HepG2 (cell line): ENCODE results near the gene C1QL4. TPM values are rescaled to one million over a fixed set of nuclear protein-coding genes. Genes with fewer than 3 reads are reported as not detected.
A peak's percentile ranks its signal among the peaks of the same experiment; 100 is the strongest.

Experiments
- ATAC-seq: fragments of 200-7000 bp; cut with Tn5 transposase; 3 replicates; pipeline ENCODE4 v1.9.1; 2020; ENCODE audit warnings: mild to moderate bottlenecking, moderate library complexity
- BruUV-seq: library from RNA; stranded (reverse); fragments of 400-500 nt; replicated peaks from 2 replicates; lab custom pipeline; 2021; lab: Mats Ljungman, UMichigan
- CTCF ChIA-PET: fragments of 300-600 bp; formaldehyde crosslinking; extraction: SDS; loops from one replicate; lab custom pipeline; 2021; ENCODE audit warnings: low total read pairs, inconsistent platforms, low intra/inter-chr PET ratio; lab: Yijun Ruan, JAX
- POLR2A ChIA-PET: fragments of 350-600 bp; sonication (Branson Sonifier 250); formaldehyde crosslinking; loops from one replicate; lab custom pipeline; 2020; ENCODE audit warnings: antibody characterized with exemption, inconsistent platforms; lab: Yijun Ruan, JAX
- DNase-seq: peaks from one replicate; pipeline ENCODE4 v3.0.0-alpha.2; 2015; ENCODE audit warnings: low spot score
- FAIRE-seq: peaks from 3 replicates; lab custom pipeline; 2011; peaks lifted over from hg19 to GRCh38; lab: Jason Lieb, UNC
- H2AFZ ChIP-seq: one replicate; pipeline ENCODE4 v1.6.1; 2011; ENCODE audit warnings: low read length, inconsistent platforms
- H3K27ac ChIP-seq: fragments of 300-600 bp; 3 replicates; pipeline ENCODE4 v1.8.0; 2011; ENCODE audit warnings: mixed run types, mild to moderate bottlenecking, mixed read lengths, low read length, inconsistent platforms; ENCODE audit not compliant: insufficient read depth; ENCODE audit errors: extremely low read length
- H3K27me3 ChIP-seq, 2 experiments: fragments of 200-600 bp in 1 of 2; 2 replicates in 1 of 2; 3 replicates in 1 of 2; pipeline versions ENCODE4 v1.6.0 to v1.8.0; 2011; ENCODE audit warnings: low read length in 2 of 2, mild to moderate bottlenecking in 2 of 2, moderate library complexity in 2 of 2, inconsistent platforms in 1 of 2; ENCODE audit not compliant: insufficient read depth in 2 of 2, control insufficient read depth in 1 of 2
- H3K36me3 ChIP-seq, 2 experiments: fragments of 200-600 bp in 1 of 2; replicated peaks in 1 of 2; 2 replicates in 1 of 2; 3 replicates in 1 of 2; pipeline versions ENCODE4 v1.5.1 to v1.8.0; 2011; ENCODE audit warnings: low read length in 2 of 2, inconsistent platforms in 1 of 2; ENCODE audit not compliant: insufficient read depth in 2 of 2, control insufficient read depth in 1 of 2
- H3K4me1 ChIP-seq: 2 replicates; pipeline ENCODE4 v1.5.1; 2012; ENCODE audit warnings: low read length, inconsistent platforms; ENCODE audit not compliant: insufficient read depth
- H3K4me2 ChIP-seq: 2 replicates; pipeline ENCODE4 v1.6.0; 2011; ENCODE audit warnings: low read depth, low read length, inconsistent platforms
- H3K4me3 ChIP-seq, 3 experiments: fragments of 200-600 bp in 1 of 3; sonication (generic), shearing (Covaris generic) in 1 of 3; replicated peaks in 1 of 3; 2 replicates each; pipeline ENCODE4 v1.5.1; 2011 to 2016; ENCODE audit warnings: low read length in 3 of 3, inconsistent platforms in 2 of 3, low read depth in 2 of 3, mild to moderate bottlenecking in 2 of 3, control low read depth in 1 of 3, mixed read lengths in 1 of 3; ENCODE audit not compliant: insufficient read depth in 1 of 3
- H3K79me2 ChIP-seq: one replicate; pipeline ENCODE4 v1.6.1; 2011; ENCODE audit warnings: low read length, inconsistent platforms; ENCODE audit not compliant: insufficient read depth
- H3K9ac ChIP-seq: 2 replicates; pipeline ENCODE4 v1.6.0; 2011; ENCODE audit warnings: mild to moderate bottlenecking, low read depth, low read length, inconsistent platforms; ENCODE audit not compliant: insufficient read depth
- H3K9me3 ChIP-seq: 2 replicates; pipeline ENCODE4 v1.5.1; 2012; ENCODE audit warnings: mild to moderate bottlenecking, low read length
- H4K20me1 ChIP-seq: 2 replicates; pipeline ENCODE4 v1.6.0; 2011; ENCODE audit warnings: inconsistent platforms, mild to moderate bottlenecking, low read length, moderate library complexity; ENCODE audit not compliant: insufficient read depth
- DRAP1 ChIP-seq: IDR thresholded peaks from 2 replicates; pipeline ENCODE4 v1.6.1; 2016; ENCODE audit warnings: missing genetic modification reagents, missing compliant biosample characterization
- ERF ChIP-seq: IDR thresholded peaks from 2 replicates; pipeline ENCODE4 v1.6.1; 2018; ENCODE audit warnings: missing biosample characterization, missing genetic modification reagents
- KAT7 ChIP-seq: IDR thresholded peaks from 2 replicates; pipeline ENCODE4 v1.6.1; 2018; ENCODE audit warnings: borderline replicate concordance, missing compliant biosample characterization
- MXD4 ChIP-seq: IDR thresholded peaks from 2 replicates; pipeline ENCODE4 v1.6.1; 2016; ENCODE audit warnings: mild to moderate bottlenecking, missing biosample characterization, missing genetic modification reagents
- NR1H2 ChIP-seq: sonication (generic); formaldehyde crosslinking; IDR thresholded peaks from 2 replicates; pipeline ENCODE4 v1.8.1; 2022; ENCODE audit warnings: low read depth, missing genetic modification reagents, borderline replicate concordance
- NR2C2 ChIP-seq: sonication (generic); formaldehyde crosslinking; IDR thresholded peaks from 2 replicates; pipeline ENCODE4 v1.4.0; 2020; ENCODE audit warnings: missing genetic modification reagents, mild to moderate bottlenecking, moderate library complexity, borderline replicate concordance
- PHF21A ChIP-seq: sonication (generic); formaldehyde crosslinking; IDR thresholded peaks from 2 replicates; pipeline ENCODE4 v1.5.0; 2020; ENCODE audit warnings: mild to moderate bottlenecking, missing genetic modification reagents
- SPEN ChIP-seq: sonication (generic); formaldehyde crosslinking; IDR thresholded peaks from 2 replicates; pipeline ENCODE4 v1.5.1; 2020; ENCODE audit warnings: low read depth, mild to moderate bottlenecking, missing genetic modification reagents
- ZFP82 ChIP-seq: sonication (generic); formaldehyde crosslinking; IDR thresholded peaks from 2 replicates; pipeline ENCODE4 v1.5.1; 2020; ENCODE audit warnings: mild to moderate bottlenecking, missing genetic modification reagents, borderline replicate concordance
- ZNF230 ChIP-seq: sonication (generic); formaldehyde crosslinking; IDR thresholded peaks from 2 replicates; pipeline ENCODE4 v1.4.0; 2020; ENCODE audit warnings: mild to moderate bottlenecking, missing genetic modification reagents
- ZNF567 ChIP-seq: sonication (generic); formaldehyde crosslinking; IDR thresholded peaks from 2 replicates; pipeline ENCODE4 v1.8.1; 2023; ENCODE audit warnings: mild to moderate bottlenecking, missing genetic modification reagents, borderline replicate concordance
- ZSCAN22 ChIP-seq: sonication (generic); formaldehyde crosslinking; IDR thresholded peaks from 2 replicates; pipeline ENCODE4 v1.4.0; 2020; ENCODE audit warnings: mild to moderate bottlenecking, missing genetic modification reagents
- WGBS: methylation state at CpG from one replicate; pipeline ENCODE4 v1.1.6; 2017; ENCODE audit warnings: low lambda C conversion rate; 5-methylcytosine and 5-hydroxymethylcytosine counted together
- in situ Hi-C: cut with HindIII; loops from 2 replicates; pipeline ENCODE4 v1.10.0; 2017; ENCODE audit warnings: low pct_unique_long_range_greater_than_20kb; ENCODE audit not compliant: extremely low pct_ligation_motif_present
- intact Hi-C: fragments of 100-400 bp; cut with micrococcal nuclease; formaldehyde crosslinking; loops from one replicate; pipeline ENCODE4 v1.10.0; 2022; ENCODE audit not compliant: unreplicated experiment
- polyA plus RNA-seq, 8 experiments: library from polyadenylated mRNA; depleted of rRNA in 3 of 8; stranded (reverse) in 7 of 8; unstranded in 1 of 8; fragments of >200 nt; fragmentation: Illumina TruSeq in 4 of 8; extraction: Trizol in 4 of 8; gene quantifications; 2 replicates each; pipeline versions ENCODE4 v1.2.1 to v1.2.3, GENCODE V29; 2011 to 2016; ENCODE audit warnings: low read depth in 4 of 8, missing spikeins in 1 of 8, mixed read lengths in 1 of 8; ENCODE audit not compliant: insufficient read depth in 1 of 8
- total RNA-seq, 5 experiments: library from RNA; depleted of rRNA; stranded (reverse); fragments of >200 nt; fragmentation: Illumina TruSeq; extraction: Trizol; gene quantifications; 2 replicates each; pipeline ENCODE4 v1.2.3, GENCODE V29; 2016; ENCODE audit warnings: low read depth in 1 of 5
- TF ChIP-seq, protein P1 (sequence below): sonication (generic); formaldehyde crosslinking; IDR thresholded peaks from 2 replicates; pipeline ENCODE4 v1.8.0; 2022; ENCODE audit warnings: mild to moderate bottlenecking, missing genetic modification reagents; ENCODE audit not compliant: insufficient replicate concordance
- TF ChIP-seq, protein P2 (sequence below): sonication (generic); formaldehyde crosslinking; conservative IDR thresholded peaks from 2 replicates; pipeline ENCODE4 v1.8.0; 2022; ENCODE audit warnings: missing genetic modification reagents
- TF ChIP-seq, protein P3 (sequence below): sonication (generic); formaldehyde crosslinking; IDR thresholded peaks from 2 replicates; pipeline ENCODE4 v1.8.0; 2023; ENCODE audit warnings: mild to moderate bottlenecking, missing genetic modification reagents

The C1QL4 gene
- total and polyA plus RNA-seq, 2 of the 13 experiments (the other 11 are each of a cell fraction or from before 2014, with no cell fraction given), result 0.03 TPM; not detected in 1

DNA sequence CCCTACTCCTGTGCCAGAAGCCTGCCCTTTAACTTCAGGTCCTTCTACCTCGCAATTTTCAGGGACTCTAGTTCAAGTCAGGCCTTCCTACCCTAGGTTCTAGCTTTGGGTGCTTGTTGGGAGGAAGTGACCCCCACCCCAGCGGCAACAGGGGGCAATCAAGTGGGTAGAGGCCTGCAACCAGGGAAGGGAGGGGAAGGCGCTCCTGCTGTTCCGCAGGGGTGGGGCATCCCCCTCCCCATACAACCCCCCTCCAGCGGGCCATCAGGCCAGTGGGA is 42.2 kb downstream of the C1QL4 start:
- Histone ChIP-seq H3K4me1 (peaks cover 16% of the 10 kb centered on the region), H3K9ac (no peak overlapping the region), H3K9me3 (no peaks in the 10 kb centered on the region), H2AFZ (no peak overlapping the region), H3K27me3 (peaks cover 16 to 70% of the 10 kb centered on the region in 2 experiments), H3K4me2 (no peak overlapping the region), H4K20me1 (no peaks in the 10 kb centered on the region), H3K27ac (no peak overlapping the region), H3K4me3 (peak overlapping the region in 1 of 3 experiments; percentile 57; a peak in 1 of 6 replicates), H3K79me2 (no peaks in the 10 kb centered on the region), H3K36me3 (no peaks in the 10 kb centered on the region)
- intact Hi-C loops, result no loop called here
- TF ChIP-seq NR1H2 (CRISPR knock-in tag) (no peak), ZNF567 (CRISPR knock-in tag) (no peak), ZSCAN22 (CRISPR knock-in tag) (no peak), ZFP82 (CRISPR knock-in tag) (no peak), ERF (CRISPR knock-in tag) (no peak), MXD4 (CRISPR knock-in tag) (no peak), KAT7 (no peak), ZNF230 (no peak), PHF21A (no peak), DRAP1 (CRISPR knock-in tag) (no peak), NR2C2 (CRISPR knock-in tag) (no peak), SPEN (CRISPR knock-in tag) (no peak)
- TF ChIP-seq, protein P1, sequence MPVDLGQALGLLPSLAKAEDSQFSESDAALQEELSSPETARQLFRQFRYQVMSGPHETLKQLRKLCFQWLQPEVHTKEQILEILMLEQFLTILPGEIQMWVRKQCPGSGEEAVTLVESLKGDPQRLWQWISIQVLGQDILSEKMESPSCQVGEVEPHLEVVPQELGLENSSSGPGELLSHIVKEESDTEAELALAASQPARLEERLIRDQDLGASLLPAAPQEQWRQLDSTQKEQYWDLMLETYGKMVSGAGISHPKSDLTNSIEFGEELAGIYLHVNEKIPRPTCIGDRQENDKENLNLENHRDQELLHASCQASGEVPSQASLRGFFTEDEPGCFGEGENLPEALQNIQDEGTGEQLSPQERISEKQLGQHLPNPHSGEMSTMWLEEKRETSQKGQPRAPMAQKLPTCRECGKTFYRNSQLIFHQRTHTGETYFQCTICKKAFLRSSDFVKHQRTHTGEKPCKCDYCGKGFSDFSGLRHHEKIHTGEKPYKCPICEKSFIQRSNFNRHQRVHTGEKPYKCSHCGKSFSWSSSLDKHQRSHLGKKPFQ (CRISPR knock-in tag), result no peak
- TF ChIP-seq, protein P2, sequence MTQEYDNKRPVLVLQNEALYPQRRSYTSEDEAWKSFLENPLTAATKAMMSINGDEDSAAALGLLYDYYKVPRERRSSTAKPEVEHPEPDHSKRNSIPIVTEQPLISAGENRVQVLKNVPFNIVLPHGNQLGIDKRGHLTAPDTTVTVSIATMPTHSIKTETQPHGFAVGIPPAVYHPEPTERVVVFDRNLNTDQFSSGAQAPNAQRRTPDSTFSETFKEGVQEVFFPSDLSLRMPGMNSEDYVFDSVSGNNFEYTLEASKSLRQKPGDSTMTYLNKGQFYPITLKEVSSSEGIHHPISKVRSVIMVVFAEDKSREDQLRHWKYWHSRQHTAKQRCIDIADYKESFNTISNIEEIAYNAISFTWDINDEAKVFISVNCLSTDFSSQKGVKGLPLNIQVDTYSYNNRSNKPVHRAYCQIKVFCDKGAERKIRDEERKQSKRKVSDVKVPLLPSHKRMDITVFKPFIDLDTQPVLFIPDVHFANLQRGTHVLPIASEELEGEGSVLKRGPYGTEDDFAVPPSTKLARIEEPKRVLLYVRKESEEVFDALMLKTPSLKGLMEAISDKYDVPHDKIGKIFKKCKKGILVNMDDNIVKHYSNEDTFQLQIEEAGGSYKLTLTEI (CRISPR knock-in tag), result no peak
- TF ChIP-seq, protein P3, sequence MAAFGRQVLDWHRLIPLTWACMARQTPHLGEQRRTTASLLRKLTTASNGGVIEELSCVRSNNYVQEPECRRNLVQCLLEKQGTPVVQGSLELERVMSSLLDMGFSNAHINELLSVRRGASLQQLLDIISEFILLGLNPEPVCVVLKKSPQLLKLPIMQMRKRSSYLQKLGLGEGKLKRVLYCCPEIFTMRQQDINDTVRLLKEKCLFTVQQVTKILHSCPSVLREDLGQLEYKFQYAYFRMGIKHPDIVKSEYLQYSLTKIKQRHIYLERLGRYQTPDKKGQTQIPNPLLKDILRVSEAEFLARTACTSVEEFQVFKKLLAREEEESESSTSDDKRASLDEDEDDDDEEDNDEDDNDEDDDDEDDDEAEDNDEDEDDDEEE, result no peak
- POLR2A ChIA-PET, result interaction anchor here (0.9 to 1.1 kb wide), 2 partner anchors 15 to 29 kb away, joined by 3 to 4 read pairs; no protein-coding TSS in a partner anchor
- in situ Hi-C loops, result no loop called here
- CTCF ChIA-PET, result no interaction called here
- WGBS, result 57% methylated on average over 4 of the region's 5 CpGs
- no TSS peak for BruUV-seq
- FAIRE-seq, result no peak
- no peak for DNase-seq
- ATAC-seq, result no peak
